Measurements from ENCODE around the gene PAK2.
"Not testable (repeated sequence)": the region's sequence is repeated elsewhere in the genome, so short reads cannot be mapped to it uniquely, and the experiment has no call there.

The PAK2 gene

GRCh38 chr3:196706327-196706726, 33.3 kb upstream of the PAK2 start:
- no peaks in the 10 kb centered on the region for H3K4me1 ChIP-seq (ENCODE audit: control insufficient read depth, insufficient read depth, low read length)
- H3K36me3 ChIP-seq (ENCODE audit: control insufficient read depth, insufficient read depth, low read length) = no peaks in the 10 kb centered on the region
- H3K9me3 ChIP-seq (ENCODE audit: control insufficient read depth, low read length) = no peaks in the 10 kb centered on the region
- peaks cover 7% of the 10 kb centered on the region for H3K27me3 ChIP-seq (ENCODE audit: control insufficient read depth, insufficient read depth, low read length, poor library complexity, severe bottlenecking)
- H3K27ac ChIP-seq (ENCODE audit: insufficient read depth, low read depth, low read length, poor library complexity, severe bottlenecking) = no peak overlapping the region
- H3K4me3 ChIP-seq (ENCODE audit: insufficient read depth, low read depth, low read length) = no peak overlapping the region
- WGBS, 2 experiments = 97% methylated on average over 5 of the region's 5 CpGs

- 91 to 98% methylated on average over 4 of the region's 4 CpGs for WGBS, 2 experiments
- Histone ChIP-seq H3K36me3 (ENCODE audit: control insufficient read depth, insufficient read depth, low read length) (no peaks in the 10 kb centered on the region), H3K4me3 (ENCODE audit: insufficient read depth, low read depth, low read length) (no peak overlapping the region), H3K9me3 (ENCODE audit: control insufficient read depth, low read length) (no peaks in the 10 kb centered on the region), H3K4me1 (ENCODE audit: control insufficient read depth, insufficient read depth, low read length) (no peaks in the 10 kb centered on the region), H3K27me3 (ENCODE audit: control insufficient read depth, insufficient read depth, low read length, poor library complexity, severe bottlenecking) (peaks cover 11% of the 10 kb centered on the region), H3K27ac (ENCODE audit: insufficient read depth, low read depth, low read length, poor library complexity, severe bottlenecking) (no peak overlapping the region)
These were observed 32.9 kb upstream of the PAK2 start for GRCh38 chr3:196706731-196707130.

GRCh38 chr3:196707566-196707965, 32.1 kb upstream of the PAK2 start:
- Histone ChIP-seq H3K4me1 (ENCODE audit: control insufficient read depth, insufficient read depth, low read length) (no peaks in the 10 kb centered on the region), H3K27ac (ENCODE audit: insufficient read depth, low read depth, low read length, poor library complexity, severe bottlenecking) (no peak overlapping the region), H3K36me3 (ENCODE audit: control insufficient read depth, insufficient read depth, low read length) (no peaks in the 10 kb centered on the region), H3K9me3 (ENCODE audit: control insufficient read depth, low read length) (no peaks in the 10 kb centered on the region), H3K4me3 (ENCODE audit: insufficient read depth, low read depth, low read length) (no peak overlapping the region), H3K27me3 (ENCODE audit: control insufficient read depth, insufficient read depth, low read length, poor library complexity, severe bottlenecking) (peaks cover 12% of the 10 kb centered on the region)
- 90 to 94% methylated on average over 6 of the region's 8 CpGs for WGBS, 2 experiments

GRCh38 chr3:196708467-196708866, 31.2 kb upstream of the PAK2 start:
- Histone ChIP-seq H3K4me3 (ENCODE audit: insufficient read depth, low read depth, low read length) (no peak overlapping the region), H3K27ac (ENCODE audit: insufficient read depth, low read depth, low read length, poor library complexity, severe bottlenecking) (no peak overlapping the region), H3K9me3 (ENCODE audit: control insufficient read depth, low read length) (no peaks in the 10 kb centered on the region), H3K27me3 (ENCODE audit: control insufficient read depth, insufficient read depth, low read length, poor library complexity, severe bottlenecking) (peaks cover 12% of the 10 kb centered on the region), H3K4me1 (ENCODE audit: control insufficient read depth, insufficient read depth, low read length) (no peaks in the 10 kb centered on the region), H3K36me3 (ENCODE audit: control insufficient read depth, insufficient read depth, low read length) (no peaks in the 10 kb centered on the region)
- WGBS, 2 experiments = 87 to 94% methylated on average over 7 of the region's 7 CpGs

- H3K4me3 ChIP-seq (ENCODE audit: insufficient read depth, low read depth, low read length) = peak within 1 kb of the TSS; percentile 91
- H3K27me3 ChIP-seq (ENCODE audit: control insufficient read depth, insufficient read depth, low read length, poor library complexity, severe bottlenecking) = peaks cover 12% of the 10 kb centered on the region
- 1% methylated on average over 68 of the region's 68 CpGs for WGBS, 2 experiments
- H3K4me1 ChIP-seq (ENCODE audit: control insufficient read depth, insufficient read depth, low read length) = no peaks in the 10 kb centered on the region
- H3K9me3 ChIP-seq (ENCODE audit: control insufficient read depth, low read length) = no peaks in the 10 kb centered on the region
- no peaks in the 10 kb centered on the region for H3K36me3 ChIP-seq (ENCODE audit: control insufficient read depth, insufficient read depth, low read length)
- no peak within 1 kb of the TSS for H3K27ac ChIP-seq (ENCODE audit: insufficient read depth, low read depth, low read length, poor library complexity, severe bottlenecking)
These were observed 27.7 kb upstream of the PAK2 start, which contains the start of the genes CEP19 and PIGX for GRCh38 chr3:196711838-196712513. CEP19 (minus strand) TSS chr3:196712250; CDS start chr3:196708657, 3,593 bp downstream. PIGX (plus strand) TSS chr3:196712377.

GRCh38 chr3:196712514-196713413, 26.9 kb upstream of the PAK2 start:
- H3K4me1 ChIP-seq (ENCODE audit: control insufficient read depth, insufficient read depth, low read length) = no peaks in the 10 kb centered on the region
- H3K36me3 ChIP-seq (ENCODE audit: control insufficient read depth, insufficient read depth, low read length) = no peaks in the 10 kb centered on the region
- peak overlapping the region; percentile 91 for H3K4me3 ChIP-seq (ENCODE audit: insufficient read depth, low read depth, low read length)
- 9 to 10% methylated on average over 64 of the region's 64 CpGs for WGBS, 2 experiments
- peaks cover 12% of the 10 kb centered on the region for H3K27me3 ChIP-seq (ENCODE audit: control insufficient read depth, insufficient read depth, low read length, poor library complexity, severe bottlenecking)
- H3K27ac ChIP-seq (ENCODE audit: insufficient read depth, low read depth, low read length, poor library complexity, severe bottlenecking) = no peak overlapping the region
- H3K9me3 ChIP-seq (ENCODE audit: control insufficient read depth, low read length) = no peaks in the 10 kb centered on the region

- H3K27me3 ChIP-seq (ENCODE audit: control insufficient read depth, insufficient read depth, low read length, poor library complexity, severe bottlenecking); H3K9me3 ChIP-seq (ENCODE audit: control insufficient read depth, low read length); H3K36me3 ChIP-seq (ENCODE audit: control insufficient read depth, insufficient read depth, low read length); H3K4me3 ChIP-seq (ENCODE audit: insufficient read depth, low read depth, low read length); H3K27ac ChIP-seq (ENCODE audit: insufficient read depth, low read depth, low read length, poor library complexity, severe bottlenecking); H3K4me1 ChIP-seq (ENCODE audit: control insufficient read depth, insufficient read depth, low read length): not testable (repeated sequence)
- WGBS, 2 experiments = 96 to 98% methylated on average over 3 of the region's 3 CpGs
These were observed 22.5 kb upstream of the PAK2 start for GRCh38 chr3:196717162-196717561.

GRCh38 chr3:196721097-196721496, 18.6 kb upstream of the PAK2 start:
- Histone ChIP-seq H3K4me1 (ENCODE audit: control insufficient read depth, insufficient read depth, low read length) (no peaks in the 10 kb centered on the region), H3K27ac (ENCODE audit: insufficient read depth, low read depth, low read length, poor library complexity, severe bottlenecking) (no peak overlapping the region), H3K36me3 (ENCODE audit: control insufficient read depth, insufficient read depth, low read length) (peaks cover 5% of the 10 kb centered on the region), H3K27me3 (ENCODE audit: control insufficient read depth, insufficient read depth, low read length, poor library complexity, severe bottlenecking) (no peaks in the 10 kb centered on the region), H3K9me3 (ENCODE audit: control insufficient read depth, low read length) (no peaks in the 10 kb centered on the region), H3K4me3 (ENCODE audit: insufficient read depth, low read depth, low read length) (no peak overlapping the region)
- 77 to 80% methylated on average over 1 to 2 of the region's 2 CpGs for WGBS, 2 experiments

GRCh38 chr3:196726788-196727675, 12.6 kb upstream of the PAK2 start:
- Histone ChIP-seq H3K36me3 (ENCODE audit: control insufficient read depth, insufficient read depth, low read length) (no peaks in the 10 kb centered on the region), H3K9me3 (ENCODE audit: control insufficient read depth, low read length) (no peaks in the 10 kb centered on the region), H3K4me3 (ENCODE audit: insufficient read depth, low read depth, low read length) (no peak overlapping the region), H3K4me1 (ENCODE audit: control insufficient read depth, insufficient read depth, low read length) (no peaks in the 10 kb centered on the region), H3K27me3 (ENCODE audit: control insufficient read depth, insufficient read depth, low read length, poor library complexity, severe bottlenecking) (no peaks in the 10 kb centered on the region), H3K27ac (ENCODE audit: insufficient read depth, low read depth, low read length, poor library complexity, severe bottlenecking) (no peak overlapping the region)
- WGBS, 2 experiments = 92 to 100% methylated on average over 4 to 5 of the region's 7 CpGs

Data from ectodermal cell (in vitro differentiated cells).